GM12865 (cell line): Measurements from ENCODE around the gene FKBP7.
"Not testable (repeated sequence)": the region's sequence is repeated elsewhere in the genome, so short reads cannot be mapped to it uniquely, and the experiment has no call there.

Experiments
- DNase-seq: peaks from one replicate; pipeline ENCODE4 v3.0.0; 2010; ENCODE audit warnings: low read depth
- H3K4me3 ChIP-seq: 2 replicates; pipeline ENCODE4 v1.5.1; 2011; ENCODE audit warnings: mild to moderate bottlenecking, low read depth, low read length, control low read depth
- CTCF ChIP-seq: IDR thresholded peaks from 2 replicates; pipeline ENCODE4 v1.5.1; 2011; ENCODE audit warnings: low read length, control low read depth, low read depth, inconsistent platforms; ENCODE audit not compliant: insufficient read depth; ENCODE audit errors: missing control alignments

Gene FKBP7

GRCh38 chr2:178479275-178479616 is 846 bp upstream of the FKBP7 start:
- no peak for DNase-seq
- no peak for TF ChIP-seq CTCF
- peak overlapping the region; percentile 88 for H3K4me3 ChIP-seq

GRCh38 chr2:178478130-178478438 is 316 bp downstream of the FKBP7 start:
- TF ChIP-seq CTCF: no peak
- H3K4me3 ChIP-seq: peak overlapping the region; percentile 88
- peak; percentile 41 for DNase-seq

- TF ChIP-seq CTCF: no peak
- no peak for DNase-seq
- H3K4me3 ChIP-seq: peak overlapping the region; percentile 88
These were observed 814 bp downstream of the FKBP7 start for GRCh38 chr2:178477443-178478129.

- TF ChIP-seq CTCF: no peak
- DNase-seq: no peak
- no peak overlapping the region for H3K4me3 ChIP-seq
These were observed 1.9 kb downstream of the FKBP7 start for GRCh38 chr2:178476477-178476876.

GRCh38 chr2:178474560-178474959 is 3.8 kb downstream of the FKBP7 start:
- DNase-seq: no peak
- no peak overlapping the region for H3K4me3 ChIP-seq
- TF ChIP-seq CTCF: no peak

GRCh38 chr2:178473931-178474330 is 4.5 kb downstream of the FKBP7 start:
- no peak for DNase-seq
- H3K4me3 ChIP-seq: no peak overlapping the region
- no peak for TF ChIP-seq CTCF

- TF ChIP-seq CTCF: no peak
- H3K4me3 ChIP-seq: no peak overlapping the region
- no peak for DNase-seq
These were observed 5.0 kb downstream of the FKBP7 start for GRCh38 chr2:178473373-178473772.

GRCh38 chr2:178471313-178471712 is 7.1 kb downstream of the FKBP7 start:
- DNase-seq: not testable (repeated sequence)

More at GRCh38 chr2:178471313-178471712, 7.1 kb downstream of the FKBP7 start:
- not testable (repeated sequence) for H3K4me3 ChIP-seq
